Endothelial cell of hepatic sinusoid (primary cell): Measurements from ENCODE around the gene USP2.

Experiments used
- in situ Hi-C: cut with HindIII; loops from 2 replicates; pipeline ENCODE4 v1.10.0; 2017; ENCODE audit warnings: low sequenced_read_pairs

Gene USP2

GRCh38 chr11:119346605-119347004, 34.9 kb downstream of the USP2 start, which contains the start of gene MFRP:
MFRP (minus strand) TSS chr11:119346705; CDS start chr11:119346513, 192 bp downstream.
- in situ Hi-C loops: no loop called here

- in situ Hi-C loops: no loop called here
These were observed 35.8 kb downstream of the USP2 start for GRCh38 chr11:119345685-119346084.

- in situ Hi-C loops: no loop called here
These were observed 37.0 kb downstream of the USP2 start for GRCh38 chr11:119344291-119345010.

- in situ Hi-C loops: no loop called here
These were observed 37.8 kb downstream of the USP2 start for GRCh38 chr11:119343726-119344125.

GRCh38 chr11:119342362-119343130, 38.9 kb downstream of the USP2 start:
- in situ Hi-C loops: no loop called here

- in situ Hi-C loops: no loop called here
These were observed 39.5 kb downstream of the USP2 start for GRCh38 chr11:119342023-119342300.

- in situ Hi-C loops: no loop called here
These were observed 40.1 kb downstream of the USP2 start for GRCh38 chr11:119341222-119342022.

GRCh38 chr11:119340335-119341221, 40.9 kb downstream of the USP2 start, which contains the start of gene C1QTNF5:
C1QTNF5 (minus strand) TSS chr11:119340883; CDS start chr11:119340397, 486 bp downstream.
- in situ Hi-C loops: no loop called here

GRCh38 chr11:119339589-119340334, 41.7 kb downstream of the USP2 start:
- in situ Hi-C loops: no loop called here

- in situ Hi-C loops: no loop called here
These were observed 42.4 kb downstream of the USP2 start for GRCh38 chr11:119338965-119339588.

- in situ Hi-C loops: no loop called here
These were observed 43.1 kb downstream of the USP2 start for GRCh38 chr11:119338318-119338890.

GRCh38 chr11:119337581-119338317, 43.7 kb downstream of the USP2 start:
- in situ Hi-C loops: no loop called here

GRCh38 chr11:119336744-119337469, 44.6 kb downstream of the USP2 start:
- in situ Hi-C loops: no loop called here

GRCh38 chr11:119335655-119336543, 45.6 kb downstream of the USP2 start:
- in situ Hi-C loops: no loop called here

- in situ Hi-C loops: no loop called here
These were observed 46.3 kb downstream of the USP2 start for GRCh38 chr11:119335091-119335654.

GRCh38 chr11:119334174-119334930, 47.1 kb downstream of the USP2 start, which contains the start of gene RNF26:
RNF26 (plus strand) TSS chr11:119334527; CDS start chr11:119335123, 596 bp downstream.
- in situ Hi-C loops: no loop called here
